NCI-H2107 treated with DMSO at 0.1 percent for 48 hours (cell line): ENCODE measurements around the gene TIMM50.

Experiments
- DNase-seq: peaks from one replicate; lab custom pipeline; 2025; ENCODE audit not compliant: unreplicated experiment; lab: John Stamatoyannopoulos, UW

TIMM50 gene

DNA sequence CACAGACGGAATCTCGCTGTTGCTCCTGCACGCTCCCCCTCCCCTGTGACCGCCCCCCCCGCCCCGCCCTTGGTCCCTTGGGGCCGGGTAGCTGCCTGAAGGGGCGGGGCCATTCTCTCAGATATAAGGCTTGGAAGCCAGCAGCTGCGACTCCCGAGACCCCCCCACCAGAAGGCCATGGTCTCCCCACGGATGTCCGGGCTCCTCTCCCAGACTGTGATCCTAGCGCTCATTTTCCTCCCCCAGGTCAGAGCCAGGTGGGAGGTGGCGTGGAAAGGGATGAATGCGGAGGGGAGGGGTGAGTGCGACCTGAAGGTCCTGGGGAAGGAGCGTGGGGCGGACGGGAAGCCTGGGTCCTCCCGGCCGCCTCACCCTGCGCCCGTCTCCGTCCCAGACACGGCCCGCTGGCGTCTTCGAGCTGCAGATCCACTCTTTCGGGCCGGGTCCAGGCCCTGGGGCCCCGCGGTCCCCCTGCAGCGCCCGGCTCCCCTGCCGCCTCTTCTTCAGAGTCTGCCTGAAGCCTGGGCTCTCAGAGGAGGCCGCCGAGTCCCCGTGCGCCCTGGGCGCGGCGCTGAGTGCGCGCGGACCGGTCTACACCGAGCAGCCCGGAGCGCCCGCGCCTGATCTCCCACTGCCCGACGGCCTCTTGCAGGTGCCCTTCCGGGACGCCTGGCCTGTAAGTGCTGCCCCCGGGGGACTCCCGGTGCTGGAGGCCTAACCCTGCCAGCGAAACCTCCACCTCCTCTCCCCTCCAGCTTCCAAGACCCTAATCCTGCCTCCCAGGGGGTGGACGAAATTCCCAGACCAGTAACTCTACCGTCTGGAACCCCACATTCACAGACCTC lies 18.4 kb downstream of the TIMM50 start, which contains the start of gene DLL3:
TSS of gene DLL3 (plus strand) at position 150 of the 845 bp plus-strand sequence. CDS start at position 178, 28 bp downstream.
- DNase-seq: peak; percentile 79

DNA sequence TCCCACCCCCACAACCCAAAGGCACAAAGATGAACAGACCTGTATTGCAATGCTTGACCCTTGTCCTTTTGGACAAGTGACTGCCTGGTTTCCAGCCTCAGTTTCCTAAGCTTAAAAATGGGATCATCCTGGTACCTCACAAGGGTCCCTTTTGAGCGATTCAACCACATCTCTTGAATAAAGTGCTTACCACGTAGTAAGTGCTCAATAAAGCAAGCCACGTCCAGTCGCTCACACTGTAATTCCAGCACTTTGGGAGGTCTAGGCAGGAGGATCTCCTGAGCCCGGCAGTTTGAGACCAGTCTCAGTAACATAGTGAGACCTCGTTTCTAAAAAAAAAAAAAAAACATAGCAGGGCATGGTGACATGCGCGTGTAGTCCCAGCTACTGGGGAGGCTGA lies 19.3 kb downstream of the TIMM50 start:
- no peak for DNase-seq

GRCh38 chr19:39500543-39500942 lies 19.9 kb downstream of the TIMM50 start:
- DNase-seq: no peak

GRCh38 chr19:39501340-39501739 lies 20.7 kb downstream of the TIMM50 start:
- DNase-seq: no peak

DNA sequence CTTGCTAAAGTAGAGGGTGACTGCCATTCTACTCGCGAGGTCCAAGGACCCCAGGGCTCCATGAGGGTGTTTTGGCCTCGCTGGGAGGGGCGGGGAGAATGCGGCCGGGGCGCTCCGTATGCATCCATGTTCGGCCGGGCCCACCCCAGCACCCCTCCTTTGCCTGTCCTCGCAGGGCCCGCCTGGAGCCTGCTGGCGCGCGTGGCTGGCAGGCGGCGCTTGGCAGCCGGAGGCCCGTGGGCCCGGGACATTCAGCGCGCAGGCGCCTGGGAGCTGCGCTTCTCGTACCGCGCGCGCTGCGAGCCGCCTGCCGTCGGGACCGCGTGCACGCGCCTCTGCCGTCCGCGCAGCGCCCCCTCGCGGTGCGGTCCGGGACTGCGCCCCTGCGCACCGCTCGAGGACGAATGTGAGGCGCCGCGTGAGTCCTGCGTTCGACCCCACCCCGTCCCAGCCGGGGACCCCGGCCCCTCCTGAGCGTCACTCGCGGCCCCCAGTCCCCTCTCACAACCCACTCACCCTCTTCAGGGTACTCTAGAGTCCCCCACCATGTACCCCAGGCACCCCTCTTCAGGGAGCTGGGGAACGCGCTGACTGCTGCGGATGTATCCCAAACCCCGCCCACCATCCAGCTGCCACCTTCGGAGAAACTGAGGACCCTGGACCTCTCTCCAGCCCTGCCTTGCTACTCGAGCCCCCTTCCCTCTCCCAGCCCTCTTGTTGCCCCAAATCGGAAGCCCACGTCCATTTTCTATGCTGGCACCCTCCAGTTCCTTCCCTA lies 22.2 kb downstream of the TIMM50 start:
- DNase-seq: no peak

GRCh38 chr19:39506598-39506943 lies 25.9 kb downstream of the TIMM50 start:
- no peak for DNase-seq

- DNase-seq: no peak
Observed at GRCh38 chr19:39506944-39507714, 26.5 kb downstream of the TIMM50 start.

DNA sequence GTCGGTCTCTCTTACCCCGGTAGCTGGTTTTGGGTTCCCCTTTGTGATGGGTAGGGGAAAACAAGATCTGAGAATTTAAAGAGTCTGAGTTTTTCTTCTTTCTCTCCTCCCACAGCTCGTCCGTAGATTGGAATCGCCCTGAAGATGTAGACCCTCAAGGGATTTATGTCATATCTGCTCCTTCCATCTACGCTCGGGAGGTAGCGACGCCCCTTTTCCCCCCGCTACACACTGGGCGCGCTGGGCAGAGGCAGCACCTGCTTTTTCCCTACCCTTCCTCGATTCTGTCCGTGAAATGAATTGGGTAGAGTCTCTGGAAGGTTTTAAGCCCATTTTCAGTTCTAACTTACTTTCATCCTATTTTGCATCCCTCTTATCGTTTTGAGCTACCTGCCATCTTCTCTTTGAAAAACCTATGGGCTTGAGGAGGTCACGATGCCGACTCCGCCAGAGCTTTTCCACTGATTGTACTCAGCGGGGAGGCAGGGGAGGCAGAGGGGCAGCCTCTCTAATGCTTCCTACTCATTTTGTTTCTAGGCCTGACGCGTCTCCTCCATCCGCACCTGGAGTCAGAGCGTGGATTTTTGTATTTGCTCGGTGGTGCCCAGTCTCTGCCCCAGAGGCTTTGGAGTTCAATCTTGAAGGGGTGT lies 27.2 kb downstream of the TIMM50 start:
- DNase-seq: no peak

GRCh38 chr19:39508629-39509028 lies 28.0 kb downstream of the TIMM50 start:
- DNase-seq: no peak

GRCh38 chr19:39509233-39509632 lies 28.6 kb downstream of the TIMM50 start:
- no peak for DNase-seq

- DNase-seq: no peak
Observed at GRCh38 chr19:39512988-39513387, 32.4 kb downstream of the TIMM50 start.

GRCh38 chr19:39514840-39515550 lies 34.4 kb downstream of the TIMM50 start, which contains the start of gene SELENOV:
Gene SELENOV, plus strand, starts transcription at chr19:39515139. Its CDS starts 74 bp downstream, at chr19:39515213.
- DNase-seq: no peak

GRCh38 chr19:39515551-39516191 lies 35.0 kb downstream of the TIMM50 start:
- DNase-seq: no peak

- no peak for DNase-seq
Observed at GRCh38 chr19:39516270-39516669, 35.6 kb downstream of the TIMM50 start.

DNA sequence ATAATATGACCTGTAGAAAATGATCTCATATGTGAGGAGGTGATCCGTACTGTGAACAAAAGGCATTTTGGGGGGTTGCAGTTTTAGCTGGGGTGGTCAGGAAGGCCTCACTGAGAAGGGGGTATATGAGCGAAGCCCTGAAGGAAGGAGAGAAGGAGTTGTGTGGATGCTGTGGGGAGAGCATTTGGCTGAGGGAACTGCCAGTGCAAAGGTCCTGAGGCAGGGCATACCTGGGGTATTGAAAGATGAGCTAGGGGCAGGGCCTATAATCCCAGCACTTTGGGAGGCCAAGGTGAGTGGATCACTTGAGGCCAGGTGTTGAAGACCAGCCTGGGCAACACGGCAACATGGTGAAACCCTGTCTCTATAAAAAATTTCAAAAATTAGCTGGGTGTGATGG lies 36.8 kb downstream of the TIMM50 start:
- DNase-seq: no peak

DNA sequence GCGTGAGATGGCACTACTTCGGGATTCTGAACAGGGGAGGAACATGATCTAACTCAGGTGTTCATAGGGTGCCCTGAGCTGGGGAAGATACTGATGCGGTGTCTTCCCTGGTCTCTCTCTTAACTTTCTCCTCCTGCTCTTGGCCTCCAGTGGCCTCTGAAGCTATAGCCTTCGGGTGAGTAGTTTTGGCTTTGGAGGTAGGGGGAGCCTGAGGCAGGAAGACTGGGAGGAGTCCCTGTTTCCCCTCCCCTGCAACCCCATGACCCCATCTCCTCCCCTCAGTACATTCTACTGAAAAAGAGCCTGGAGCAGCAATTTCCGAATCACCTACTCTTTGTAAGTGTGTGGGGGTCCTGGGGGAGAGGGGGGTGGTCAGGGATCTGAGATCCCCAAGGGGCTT lies 37.8 kb downstream of the TIMM50 start:
- no peak for DNase-seq

GRCh38 chr19:39518975-39519374 lies 38.3 kb downstream of the TIMM50 start:
- no peak for DNase-seq

DNA sequence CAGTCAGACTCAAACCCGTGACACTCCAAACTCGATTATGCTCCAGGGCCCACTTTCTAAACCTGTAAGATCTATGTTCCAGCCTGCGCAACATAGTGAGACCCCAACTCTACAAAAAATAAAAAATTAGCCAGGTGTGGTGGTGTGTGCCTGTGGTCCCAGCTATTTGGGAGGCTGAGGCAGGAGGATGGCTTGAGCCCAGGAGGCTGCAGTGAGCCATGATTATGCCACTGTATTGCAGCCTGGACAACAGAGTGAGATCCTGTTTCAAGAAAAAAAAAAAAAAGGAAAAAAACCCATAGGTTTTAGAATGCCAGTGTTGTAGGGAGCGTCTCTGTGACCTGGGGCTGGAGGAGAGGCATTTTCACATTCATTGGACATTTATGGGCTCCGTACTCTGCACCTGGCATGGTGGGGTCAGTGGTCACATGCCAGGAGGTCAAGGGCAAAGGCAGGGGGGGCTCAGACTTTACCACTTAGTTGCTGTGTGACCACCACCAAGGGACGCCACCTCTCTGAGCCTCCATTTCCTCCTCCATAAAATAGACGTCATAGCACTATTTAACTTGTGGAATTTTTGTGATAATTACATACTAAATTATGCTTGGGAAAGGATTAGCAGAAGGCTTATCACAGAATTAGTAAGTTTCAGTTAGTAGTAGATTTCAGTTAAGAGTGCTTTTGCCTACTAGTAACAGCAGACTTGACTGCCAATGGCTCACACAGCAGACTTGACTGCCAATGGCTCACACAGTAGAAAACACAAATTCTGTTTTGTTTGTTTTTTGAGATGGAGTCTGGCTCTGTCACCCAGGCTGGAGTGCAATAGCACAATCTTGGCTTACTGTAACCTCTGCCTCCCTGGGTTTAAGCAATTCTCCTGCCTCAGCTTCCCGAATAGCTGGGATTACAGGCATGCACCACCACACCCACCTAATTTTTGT lies 40.2 kb downstream of the TIMM50 start:
- no peak for DNase-seq

DNA sequence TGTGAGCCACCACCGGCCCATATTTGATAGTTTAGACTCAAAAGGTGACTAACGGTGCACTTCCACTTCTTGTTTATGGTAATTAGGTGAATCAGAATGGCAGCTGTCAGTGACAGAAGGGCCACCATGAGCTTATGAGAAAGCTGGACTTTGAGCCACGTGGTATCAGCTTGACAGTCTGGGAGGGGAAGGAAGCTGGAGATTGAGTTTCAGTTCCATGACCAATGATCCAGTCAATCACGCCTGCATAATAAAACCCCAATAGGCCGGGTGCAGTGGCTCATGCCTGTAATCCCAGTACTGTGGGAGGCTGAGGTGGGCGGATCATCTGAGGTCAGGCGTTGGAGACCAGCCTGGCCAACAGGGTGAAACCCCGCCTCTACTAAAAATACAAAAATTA lies 43.9 kb downstream of the TIMM50 start:
- no peak for DNase-seq
